Activated CD4-positive, alpha-beta T cell treated with anti-CD3 and anti-CD28 coated beads for 36 hours (primary cell): ENCODE data around the gene BABAM2. TPM values are rescaled to one million over a fixed set of nuclear protein-coding genes. Genes with fewer than 3 reads are reported as not detected.

Experiments
- ATAC-seq: fragments of 200-7000 bp; cut with Tn5 transposase; one replicate; pipeline ENCODE4 v1.10.0; 2021; ENCODE audit warnings: mild to moderate bottlenecking, moderate library complexity
- CTCF ChIA-PET: fragments of 350-600 bp; sonication (Branson Sonifier 250); formaldehyde crosslinking; loops from one replicate; lab custom pipeline; 2021; ENCODE audit warnings: antibody characterized with exemption; lab: Charles Lee
- POLR2A ChIA-PET: fragments of 350-600 bp; sonication (Branson Sonifier 250); formaldehyde crosslinking; loops from one replicate; lab custom pipeline; 2021; ENCODE audit warnings: antibody characterized with exemption, inconsistent platforms; lab: Charles Lee
- DNase-seq: peaks from one replicate; pipeline ENCODE4 v3.0.0-alpha.2; 2020
- H3K27ac Mint-ChIP-seq: one replicate; pipeline ENCODE4 v1.8.0; 2021; ENCODE audit warnings: mixed read lengths
- H3K27me3 Mint-ChIP-seq: one replicate; pipeline ENCODE4 v1.8.0; 2021; ENCODE audit warnings: mixed read lengths
- H3K36me3 Mint-ChIP-seq: one replicate; pipeline ENCODE4 v1.8.0; 2021; ENCODE audit warnings: low read depth, mixed read lengths
- H3K4me1 Mint-ChIP-seq: one replicate; pipeline ENCODE4 v1.8.0; 2021; ENCODE audit warnings: mixed read lengths
- H3K4me3 Mint-ChIP-seq: one replicate; pipeline ENCODE4 v1.8.0; 2021; ENCODE audit warnings: mild to moderate bottlenecking, moderate library complexity, mixed read lengths
- H3K9me3 Mint-ChIP-seq: one replicate; pipeline ENCODE4 v1.8.0; 2021; ENCODE audit warnings: low read depth, mixed read lengths
- intact Hi-C, 2 experiments: fragments of 100-400 bp; cut with DNase I in 1 of 2; cut with micrococcal nuclease in 1 of 2; formaldehyde crosslinking; loops; one replicate each; pipeline versions ENCODE4 v1.14.2 to v1.15.1; 2022 to 2024; cut with DNase I, micrococcal nuclease
- total RNA-seq, 2 experiments: library from RNA; stranded (reverse); gene quantifications; one replicate each; pipeline ENCODE4 v1.2.3, GENCODE V29; 2021

The BABAM2 gene
- total RNA-seq, 2 experiments from 2014 or later = 58.4 to 81.1 TPM

DNA sequence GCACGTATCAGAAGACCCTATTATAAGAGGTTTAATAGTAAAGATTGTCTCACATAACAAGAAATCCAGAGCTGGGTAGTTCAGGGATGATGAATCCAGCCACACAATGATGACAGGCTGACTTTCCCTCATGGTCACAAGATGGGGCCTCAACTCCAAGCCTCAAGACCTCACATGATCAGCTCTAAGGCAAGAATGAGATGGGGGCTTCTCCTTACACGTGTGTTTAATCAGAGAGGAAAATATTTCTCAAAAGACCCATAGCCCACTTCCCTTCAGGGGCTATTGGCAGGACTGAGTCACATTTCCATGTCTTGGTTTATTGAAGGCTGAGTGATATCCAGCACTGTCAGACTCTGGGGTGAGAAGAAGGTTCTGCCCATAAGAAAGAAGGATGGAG, 402.0 kb downstream of the BABAM2 start:
- Mint-ChIP-seq H3K4me3 (no peak overlapping the region), H3K36me3 (peaks cover under 1% of the 10 kb centered on the region), H3K27ac (no peak overlapping the region), H3K9me3 (no peaks in the 10 kb centered on the region), H3K27me3 (no peaks in the 10 kb centered on the region), H3K4me1 (peaks cover 19% of the 10 kb centered on the region)
- intact Hi-C loops = no loop called here
- DNase-seq (peak; percentile 18), ATAC-seq (peak; percentile 85)
- ChIA-PET POLR2A (no interaction called here), CTCF (interaction anchor here (0.6 to 0.8 kb wide), 2 partner anchors 48 to 247 kb away, joined by 3 read pairs; no protein-coding TSS in a partner anchor)

DNA sequence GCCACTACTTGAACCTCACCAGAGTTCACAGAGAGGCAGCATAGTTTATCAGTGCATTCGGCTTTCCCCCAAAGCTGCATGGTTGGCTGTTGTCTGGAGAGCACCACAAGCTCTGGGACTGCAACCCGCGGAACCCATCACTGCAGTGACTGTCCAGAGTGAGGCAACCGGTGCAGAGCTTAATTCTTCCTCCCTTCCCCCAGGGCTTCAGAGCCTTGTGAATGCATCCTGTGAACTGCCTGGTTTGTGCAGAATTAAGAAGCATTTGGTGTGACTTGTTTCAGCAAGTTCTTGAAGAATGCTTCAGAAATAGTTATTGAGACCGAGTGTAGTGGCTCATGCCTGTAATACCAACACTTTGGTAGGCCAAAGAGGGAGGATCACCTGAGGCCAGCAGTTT, 402.9 kb downstream of the BABAM2 start:
- H3K4me1 Mint-ChIP-seq = peaks cover 19% of the 10 kb centered on the region
- H3K36me3 Mint-ChIP-seq = no peaks in the 10 kb centered on the region
- intact Hi-C loops = no loop called here
- no peaks in the 10 kb centered on the region for H3K27me3 Mint-ChIP-seq
- DNase-seq (no peak), ATAC-seq (no peak)
- H3K27ac Mint-ChIP-seq = no peak overlapping the region
- CTCF ChIA-PET = interaction anchor here (0.8 kb wide), 1 partner anchor 47 kb away, joined by 3 read pairs; no protein-coding TSS in a partner anchor
- H3K9me3 Mint-ChIP-seq = no peaks in the 10 kb centered on the region
- no peak overlapping the region for H3K4me3 Mint-ChIP-seq
- POLR2A ChIA-PET = no interaction called here

DNA sequence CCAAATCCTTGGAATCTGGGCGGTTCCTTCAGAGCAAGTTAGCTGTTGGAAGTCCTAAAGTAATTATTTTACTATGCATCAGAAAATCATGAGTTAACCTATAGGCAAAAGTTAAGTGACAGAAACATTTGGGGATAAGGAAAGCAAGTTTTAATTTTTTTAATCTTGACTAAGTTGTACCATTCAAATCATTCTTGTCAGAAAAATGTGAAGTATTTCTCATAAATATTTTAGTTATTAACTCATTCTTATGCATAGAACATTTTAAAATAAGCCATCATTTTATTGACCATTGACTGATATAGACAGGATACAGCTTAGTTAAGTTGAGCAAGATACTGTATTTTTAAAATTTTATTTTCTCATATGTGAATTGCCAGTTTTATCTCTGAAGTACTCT, 403.9 kb downstream of the BABAM2 start:
- ChIA-PET POLR2A (no interaction called here), CTCF (no interaction called here)
- ATAC-seq = no peak
- Mint-ChIP-seq H3K4me3 (no peak overlapping the region), H3K27me3 (no peaks in the 10 kb centered on the region), H3K36me3 (no peaks in the 10 kb centered on the region), H3K4me1 (peaks cover 19% of the 10 kb centered on the region), H3K9me3 (no peaks in the 10 kb centered on the region), H3K27ac (no peak overlapping the region)
- intact Hi-C loops = no loop called here
- no peak for DNase-seq

DNA sequence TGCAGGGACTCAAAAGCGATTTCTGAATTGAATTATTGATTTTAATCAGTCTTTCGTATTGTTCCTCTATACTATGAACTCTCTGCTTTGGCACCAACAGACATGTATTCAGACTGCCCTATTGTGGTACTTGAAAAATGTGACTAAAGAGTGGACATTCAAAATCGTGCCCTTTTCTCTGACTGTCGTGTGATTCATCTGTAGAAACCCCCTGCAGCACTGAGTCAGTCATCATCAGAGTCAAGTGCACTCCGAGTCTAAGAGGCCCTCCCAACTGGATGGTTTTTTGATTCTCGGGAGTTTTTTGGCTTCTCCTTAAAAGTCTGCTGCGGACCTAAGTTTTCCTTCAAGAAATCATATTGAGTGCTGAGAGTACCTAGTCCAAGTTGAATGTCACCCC, 405.7 kb downstream of the BABAM2 start:
- intact Hi-C loops = no loop called here
- no peak for DNase-seq
- Mint-ChIP-seq H3K36me3 (peaks cover 7% of the 10 kb centered on the region), H3K9me3 (no peaks in the 10 kb centered on the region), H3K27ac (no peak overlapping the region), H3K4me3 (no peak overlapping the region), H3K4me1 (peaks cover 19% of the 10 kb centered on the region), H3K27me3 (no peaks in the 10 kb centered on the region)
- ATAC-seq = no peak
- POLR2A ChIA-PET = no interaction called here
- CTCF ChIA-PET = interaction anchor here (0.6 kb wide), 1 partner anchor 282 kb away, joined by 3 read pairs; no protein-coding TSS in a partner anchor

DNA sequence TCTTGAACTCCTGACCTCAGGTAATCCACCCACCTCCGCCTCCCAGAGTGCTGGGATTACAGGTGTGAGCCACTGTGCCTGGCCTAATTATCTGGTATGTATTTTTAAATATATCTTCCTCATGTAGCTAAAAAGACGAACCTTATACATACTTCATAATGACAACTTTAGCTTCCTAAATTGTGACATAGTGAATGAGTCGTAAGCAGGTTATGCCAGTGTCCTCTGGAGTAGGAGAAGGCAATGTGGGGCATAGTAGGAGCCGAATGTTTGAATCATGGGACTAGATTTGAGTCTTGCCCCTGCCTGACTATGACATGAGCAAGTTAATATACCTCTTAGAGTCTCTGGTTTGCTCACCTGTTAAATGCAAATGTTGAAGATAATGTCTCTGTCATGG, 406.4 kb downstream of the BABAM2 start:
- Mint-ChIP-seq H3K36me3 (peaks cover 10% of the 10 kb centered on the region), H3K9me3 (no peaks in the 10 kb centered on the region), H3K4me3 (no peak overlapping the region), H3K27me3 (no peaks in the 10 kb centered on the region), H3K27ac (no peak overlapping the region), H3K4me1 (peaks cover 15% of the 10 kb centered on the region)
- POLR2A ChIA-PET = no interaction called here
- CTCF ChIA-PET = interaction anchor here (0.6 kb wide), 1 partner anchor 283 kb away, joined by 3 read pairs; no protein-coding TSS in a partner anchor
- no peak for DNase-seq
- ATAC-seq = no peak
- intact Hi-C loops = no loop called here

- intact Hi-C loops = no loop called here
- H3K4me1 Mint-ChIP-seq = peaks cover 9% of the 10 kb centered on the region
- H3K9me3 Mint-ChIP-seq = no peaks in the 10 kb centered on the region
- no peak overlapping the region for H3K4me3 Mint-ChIP-seq
- DNase-seq = no peak
- no peak for ATAC-seq
- H3K27ac Mint-ChIP-seq = no peak overlapping the region
- H3K36me3 Mint-ChIP-seq = peaks cover 14% of the 10 kb centered on the region
- POLR2A ChIA-PET = no interaction called here
- CTCF ChIA-PET = no interaction called here
- no peaks in the 10 kb centered on the region for H3K27me3 Mint-ChIP-seq
Observed at GRCh38 chr2:28297531-28297930, 407.0 kb downstream of the BABAM2 start.

DNA sequence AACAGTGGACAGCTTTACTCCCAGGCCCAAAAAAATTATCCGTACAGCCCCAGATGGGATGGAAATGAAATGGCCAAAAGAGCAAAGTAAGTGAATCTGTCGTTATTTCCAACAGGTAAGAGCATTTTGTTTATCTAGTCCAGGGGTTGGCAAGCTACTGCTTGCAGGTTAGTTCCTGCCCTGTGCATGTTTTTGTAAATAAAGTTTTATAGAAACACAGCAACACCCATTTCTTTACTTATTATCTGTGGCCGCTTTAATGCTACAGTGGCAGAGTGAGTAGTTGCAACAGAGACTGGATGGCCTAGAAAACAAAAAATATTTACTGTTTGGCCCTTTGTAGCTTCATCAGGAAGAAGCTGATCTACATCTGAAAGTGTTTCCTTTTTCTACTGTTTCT, 407.9 kb downstream of the BABAM2 start:
- ATAC-seq (no peak), DNase-seq (no peak)
- Mint-ChIP-seq H3K36me3 (peaks cover 21% of the 10 kb centered on the region), H3K4me1 (peaks cover 4% of the 10 kb centered on the region), H3K27me3 (no peaks in the 10 kb centered on the region), H3K9me3 (no peaks in the 10 kb centered on the region), H3K27ac (no peak overlapping the region), H3K4me3 (no peak overlapping the region)
- POLR2A ChIA-PET = no interaction called here
- intact Hi-C loops = no loop called here
- CTCF ChIA-PET = interaction anchor here (1.0 kb wide), 1 partner anchor 10 kb away, joined by 3 read pairs; no protein-coding TSS in a partner anchor

GRCh38 chr2:28300485-28301341, 410.2 kb downstream of the BABAM2 start:
- H3K9me3 Mint-ChIP-seq = peaks cover 5% of the 10 kb centered on the region
- H3K4me3 Mint-ChIP-seq = no peak overlapping the region
- ATAC-seq (no peak), DNase-seq (no peak)
- intact Hi-C loops = no loop called here
- H3K4me1 Mint-ChIP-seq = peaks cover 4% of the 10 kb centered on the region
- CTCF ChIA-PET = interaction anchor here (0.6 kb wide), 1 partner anchor 991 kb away, joined by 3 read pairs; no protein-coding TSS in a partner anchor
- peaks cover 31% of the 10 kb centered on the region for H3K36me3 Mint-ChIP-seq
- no peaks in the 10 kb centered on the region for H3K27me3 Mint-ChIP-seq
- no peak overlapping the region for H3K27ac Mint-ChIP-seq
- POLR2A ChIA-PET = interaction anchor here (0.6 kb wide), 1 partner anchor 167 kb away, joined by 3 read pairs; no protein-coding TSS in a partner anchor

DNA sequence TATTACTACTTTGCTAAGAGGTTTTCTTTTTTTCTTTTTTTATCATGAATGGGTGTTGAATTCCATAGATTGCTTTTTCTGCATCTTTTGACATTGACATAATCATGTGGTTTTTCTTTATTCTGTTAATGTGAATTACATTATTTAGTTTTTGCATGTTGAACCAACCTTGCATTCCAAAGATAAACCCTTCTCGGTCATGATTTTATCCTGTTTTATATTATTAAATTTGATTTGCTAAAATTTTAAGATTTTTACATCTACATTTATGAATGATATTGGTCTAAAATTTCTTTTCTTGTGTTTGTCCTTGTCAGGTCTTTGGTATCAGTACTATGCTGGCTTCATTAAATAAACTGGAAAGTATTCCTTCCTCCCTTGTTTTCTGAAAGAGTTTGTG, 414.7 kb downstream of the BABAM2 start:
- no peak overlapping the region for H3K27ac Mint-ChIP-seq
- POLR2A ChIA-PET = no interaction called here

GRCh38 chr2:28310107-28310506, 419.6 kb downstream of the BABAM2 start:
- peaks cover 10% of the 10 kb centered on the region for H3K36me3 Mint-ChIP-seq
- peaks cover 9% of the 10 kb centered on the region for H3K4me1 Mint-ChIP-seq
- ATAC-seq (no peak), DNase-seq (no peak)
- CTCF ChIA-PET = interaction anchor here (0.7 to 1.1 kb wide), 2 partner anchors 627 to 629 kb away, joined by 3 to 4 read pairs; no protein-coding TSS in a partner anchor
- POLR2A ChIA-PET = no interaction called here
- H3K27me3 Mint-ChIP-seq = no peaks in the 10 kb centered on the region
- H3K9me3 Mint-ChIP-seq = peaks cover 2% of the 10 kb centered on the region
- no peak overlapping the region for H3K27ac Mint-ChIP-seq
- H3K4me3 Mint-ChIP-seq = no peak overlapping the region
- intact Hi-C loops = no loop called here

More for the DNA sequence above, 414.7 kb downstream of the BABAM2 start:
- Mint-ChIP-seq H3K27me3 (no peaks in the 10 kb centered on the region), H3K4me3 (no peak overlapping the region), H3K4me1 (no peaks in the 10 kb centered on the region), H3K9me3 (peaks cover 5% of the 10 kb centered on the region), H3K36me3 (peaks cover 36% of the 10 kb centered on the region)
- CTCF ChIA-PET = interaction anchor here (1.1 kb wide), 1 partner anchor 217 kb away, joined by 3 read pairs; no protein-coding TSS in a partner anchor
- intact Hi-C loops = no loop called here
- DNase-seq = no peak
- ATAC-seq = no peak

DNA sequence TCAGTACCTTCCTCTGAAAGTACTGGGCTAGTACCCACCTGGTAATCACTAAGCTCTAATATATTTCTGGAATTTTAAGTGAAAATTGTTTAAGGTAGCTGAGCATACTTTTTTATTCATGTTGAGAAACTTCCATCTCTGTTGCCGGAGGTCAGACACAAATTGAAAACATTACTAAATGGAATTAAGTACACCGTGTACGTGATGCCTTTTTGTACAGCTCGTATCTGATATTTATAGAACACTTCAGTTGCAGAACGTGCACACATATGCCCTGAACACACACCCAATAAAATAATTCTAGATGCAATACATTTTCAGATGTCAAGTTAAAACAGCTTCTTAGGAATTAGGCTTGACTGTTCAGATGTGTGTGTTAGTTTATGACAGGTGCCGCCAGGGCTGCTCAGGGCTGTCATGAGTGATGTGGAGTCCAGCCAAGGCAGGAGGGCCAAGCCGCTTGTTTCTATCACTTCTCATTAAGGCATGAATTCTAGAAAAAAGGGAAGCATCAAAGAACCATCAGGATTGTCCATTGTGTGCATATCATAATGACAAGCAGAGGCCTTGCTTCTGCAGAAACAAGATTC, 421.2 kb downstream of the BABAM2 start:
- CTCF ChIA-PET = interaction anchor here (0.6 kb wide), 1 partner anchor 718 kb away, joined by 3 read pairs; no protein-coding TSS in a partner anchor
- DNase-seq = no peak

More for the DNA sequence above, 421.2 kb downstream of the BABAM2 start:
- no peaks in the 10 kb centered on the region for H3K27me3 Mint-ChIP-seq
- ATAC-seq = no peak
- no peak overlapping the region for H3K27ac Mint-ChIP-seq
- peaks cover 9% of the 10 kb centered on the region for H3K4me1 Mint-ChIP-seq
- no peaks in the 10 kb centered on the region for H3K9me3 Mint-ChIP-seq
- H3K4me3 Mint-ChIP-seq = no peak overlapping the region
- H3K36me3 Mint-ChIP-seq = peaks cover 8% of the 10 kb centered on the region
- POLR2A ChIA-PET = interaction anchor here (0.7 kb wide), 1 partner anchor 31 kb away, joined by 3 read pairs; no protein-coding TSS in a partner anchor
- intact Hi-C loops = no loop called here
